Transverse colon (tissue), 4 donors: ENCODE data around the gene APLP2. TPM values are rescaled to one million over a fixed set of nuclear protein-coding genes. Genes with fewer than 3 reads are reported as not detected.
"Not testable (repeated sequence)": the region's sequence is repeated elsewhere in the genome, so short reads cannot be mapped to it uniquely, and the experiment has no call there.

Experiments used
- DNase-seq: peaks from one replicate; pipeline ENCODE4 v3.0.0-alpha.2; 2019
- H3K27ac ChIP-seq, 4 donors: fragments of 200-600 bp; sonication (generic); 2 replicates each; pipeline ENCODE4 v1.5.1; 2016 to 2018; ENCODE audit warnings: inconsistent platforms in 4 of 4
- H3K27me3 ChIP-seq: fragments of 200-600 bp; sonication (generic); 2 replicates; pipeline ENCODE4 v1.5.1; 2017; ENCODE audit warnings: inconsistent platforms
- H3K36me3 ChIP-seq, 4 donors: fragments of 200-600 bp; sonication (generic); 2 replicates each; pipeline ENCODE4 v1.5.1; 2017 to 2019; ENCODE audit warnings: inconsistent platforms in 4 of 4
- H3K4me1 ChIP-seq, 4 donors: fragments of 200-600 bp; sonication (generic); 2 replicates each; pipeline ENCODE4 v1.5.1; 2017 to 2020; ENCODE audit warnings: inconsistent platforms in 4 of 4
- H3K4me3 ChIP-seq, 4 donors: fragments of 200-600 bp; sonication (generic); 1 replicate in 1 of 4; 2 replicates in 3 of 4; pipeline versions ENCODE4 v1.5.1 to v1.6.1; 2017 to 2019; ENCODE audit warnings: inconsistent platforms in 4 of 4
- H3K9me3 ChIP-seq, 2 donors: fragments of 200-600 bp; sonication (generic); 2 replicates each; pipeline ENCODE4 v1.5.1; 2017 to 2019; ENCODE audit warnings: inconsistent platforms in 2 of 2
- EP300 ChIP-seq: sonication (generic); formaldehyde crosslinking; IDR thresholded peaks from one replicate; pipeline ENCODE4 v1.6.1; 2017; ENCODE audit warnings: antibody characterized with exemption, low read depth
- POLR2A ChIP-seq: fragments of 450-650 bp; IDR thresholded peaks from one replicate; pipeline ENCODE4 v1.6.1; 2016; ENCODE audit warnings: antibody characterized with exemption, mild to moderate bottlenecking, moderate library complexity
- POLR2AphosphoS5 ChIP-seq, 3 donors: sonication (generic); formaldehyde crosslinking; IDR thresholded peaks; one replicate each; pipeline ENCODE4 v1.6.1; 2016; ENCODE audit warnings: antibody characterized with exemption in 3 of 3
- WGBS, 2 donors: methylation state at CpG; one replicate each; pipeline ENCODE4 v1.1.5; 2018; ENCODE audit warnings: low coverage in 1 of 2; 5-methylcytosine and 5-hydroxymethylcytosine counted together
- in situ Hi-C, 4 donors: fragments of 200-750 bp; cut with MboI; loops; one replicate each; pipeline versions ENCODE4 v1.15.0 to v1.15.1; 2017; ENCODE audit warnings: low sequenced_read_pairs in 3 of 4, low pct_ligation_motif_present in 1 of 4, low pct_unique_long_range_greater_than_20kb in 1 of 4
- intact Hi-C: fragments of 100-400 bp; cut with DNase I; formaldehyde crosslinking; loops from one replicate; pipeline ENCODE4 v1.15.1; 2023; ENCODE audit warnings: low total_unique reads
- total RNA-seq, 4 donors: library from RNA; depleted of rRNA; stranded (reverse); fragments of >200 nt; gene quantifications; one replicate each; pipeline ENCODE4 v1.1.0, GENCODE V29; 2016
- TF ChIP-seq, protein P1 (sequence below), 5 experiments: fragments of 200-600 bp in 3 of 5; fragments of 450-650 bp in 2 of 5; sonication (generic) in 3 of 5; IDR thresholded peaks; 1 replicate in 2 of 5; 2 replicates in 3 of 5; pipeline ENCODE4 v1.5.1; 2016 to 2017; ENCODE audit warnings: antibody characterized with exemption in 5 of 5, inconsistent platforms in 3 of 5, mild to moderate bottlenecking in 2 of 5, moderate library complexity in 1 of 5

The APLP2 gene
- total RNA-seq, 4 donors from 2014 or later: 191 to 618 (median 396) TPM

DNA sequence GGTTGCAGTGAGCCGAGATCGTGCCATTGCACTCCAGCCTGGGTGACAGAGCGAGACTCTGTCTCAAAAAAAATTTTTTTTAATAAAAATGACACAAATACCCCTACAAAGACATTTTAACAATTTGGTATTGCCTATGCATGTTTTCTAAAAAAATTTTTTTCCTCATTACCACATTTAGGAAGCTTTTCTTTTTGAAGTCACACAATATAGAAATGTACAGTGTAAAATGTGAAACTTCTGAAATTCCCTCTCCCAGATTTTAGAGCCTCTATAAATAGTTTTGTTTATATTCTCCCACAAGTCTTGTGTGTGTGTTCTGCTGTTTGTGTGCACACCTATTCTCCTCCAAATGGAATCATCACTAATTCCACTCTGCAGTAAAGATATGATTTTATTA is 97.5 kb downstream of the APLP2 start:
- Histone ChIP-seq H3K27me3 (no peaks in the 10 kb centered on the region), H3K4me1 (peaks cover 19 to 96% (median 91%) of the 10 kb centered on the region in 4 donors), H3K4me3 (no peak overlapping the region), H3K9me3 (no peaks in the 10 kb centered on the region), H3K27ac (peak overlapping the region; percentile 84 to 96 (median 93)), H3K36me3 (no peaks in the 10 kb centered on the region)
- WGBS, 2 donors: 89 to 100% methylated on average over 1 to 3 of the region's 3 CpGs
- intact Hi-C loops: no loop called here
- no peak for DNase-seq
- in situ Hi-C loops: no loop called here
- no peak for TF ChIP-seq POLR2A
- TF ChIP-seq, protein P1, sequence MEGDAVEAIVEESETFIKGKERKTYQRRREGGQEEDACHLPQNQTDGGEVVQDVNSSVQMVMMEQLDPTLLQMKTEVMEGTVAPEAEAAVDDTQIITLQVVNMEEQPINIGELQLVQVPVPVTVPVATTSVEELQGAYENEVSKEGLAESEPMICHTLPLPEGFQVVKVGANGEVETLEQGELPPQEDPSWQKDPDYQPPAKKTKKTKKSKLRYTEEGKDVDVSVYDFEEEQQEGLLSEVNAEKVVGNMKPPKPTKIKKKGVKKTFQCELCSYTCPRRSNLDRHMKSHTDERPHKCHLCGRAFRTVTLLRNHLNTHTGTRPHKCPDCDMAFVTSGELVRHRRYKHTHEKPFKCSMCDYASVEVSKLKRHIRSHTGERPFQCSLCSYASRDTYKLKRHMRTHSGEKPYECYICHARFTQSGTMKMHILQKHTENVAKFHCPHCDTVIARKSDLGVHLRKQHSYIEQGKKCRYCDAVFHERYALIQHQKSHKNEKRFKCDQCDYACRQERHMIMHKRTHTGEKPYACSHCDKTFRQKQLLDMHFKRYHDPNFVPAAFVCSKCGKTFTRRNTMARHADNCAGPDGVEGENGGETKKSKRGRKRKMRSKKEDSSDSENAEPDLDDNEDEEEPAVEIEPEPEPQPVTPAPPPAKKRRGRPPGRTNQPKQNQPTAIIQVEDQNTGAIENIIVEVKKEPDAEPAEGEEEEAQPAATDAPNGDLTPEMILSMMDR (IDR thresholded peaks at IDR 0.05): no peak
- TF ChIP-seq POLR2AphosphoS5 (IDR thresholded peaks at IDR 0.05): no peak
- TF ChIP-seq EP300: no peak

DNA sequence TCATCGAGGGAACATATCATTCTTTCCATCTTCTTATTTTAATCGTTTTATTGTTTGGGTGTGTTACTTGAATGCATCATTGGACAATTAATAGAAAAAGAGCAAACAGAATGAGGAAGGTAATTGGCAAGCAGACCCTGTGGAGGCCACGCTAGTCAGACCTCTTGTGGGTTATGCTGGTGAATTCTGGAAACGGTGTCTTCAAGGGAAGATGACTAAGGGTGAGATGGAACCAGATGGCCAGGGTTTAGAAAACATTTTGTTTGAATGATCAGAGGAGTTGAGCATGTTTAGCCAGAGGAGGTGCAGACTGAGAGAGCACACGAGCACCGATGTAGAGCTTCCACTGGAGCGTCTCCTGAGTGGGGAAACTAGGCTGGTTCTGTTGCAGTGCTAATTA is 98.4 kb downstream of the APLP2 start:
- Histone ChIP-seq H3K27ac (peak overlapping the region; percentile 84 to 96 (median 93)), H3K36me3 (no peaks in the 10 kb centered on the region), H3K27me3 (no peaks in the 10 kb centered on the region), H3K4me1 (peaks cover 21 to 96% (median 90%) of the 10 kb centered on the region in 4 donors), H3K4me3 (no peak overlapping the region), H3K9me3 (no peaks in the 10 kb centered on the region)
- intact Hi-C loops: no loop called here
- DNase-seq: peak; percentile 9
- no peak for TF ChIP-seq EP300
- no peak for TF ChIP-seq POLR2AphosphoS5 (IDR thresholded peaks at IDR 0.05)
- in situ Hi-C loops: no loop called here
- 48 to 49% methylated on average over 5 to 7 of the region's 7 CpGs for WGBS, 2 donors

DNA sequence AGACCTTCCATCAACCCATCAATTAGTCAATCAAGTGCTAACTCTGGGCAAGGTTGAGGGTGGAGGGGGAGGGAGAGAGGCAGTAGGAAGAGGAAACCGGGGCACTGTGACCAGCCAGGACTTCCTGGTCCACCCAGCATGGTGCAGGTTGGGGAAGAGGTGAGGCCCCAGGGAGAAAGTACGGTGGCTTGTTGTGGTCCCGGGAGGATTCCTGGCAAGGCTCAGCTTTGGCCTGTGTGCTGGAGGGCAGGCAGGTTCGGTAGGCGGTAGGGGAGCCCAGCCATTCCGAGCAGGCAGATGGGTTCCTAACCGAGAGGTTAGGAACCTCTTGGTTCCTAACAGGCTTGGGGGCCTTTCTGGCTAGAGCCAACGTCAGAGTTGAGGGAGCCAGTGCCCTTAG is 100.7 kb downstream of the APLP2 start:
- Histone ChIP-seq H3K27ac (peak overlapping the region; percentile 73 to 96 (median 93)), H3K4me3 (no peak overlapping the region), H3K36me3 (no peaks in the 10 kb centered on the region), H3K4me1 (peaks cover 21 to 75% (median 73%) of the 10 kb centered on the region in 4 donors), H3K9me3 (no peaks in the 10 kb centered on the region), H3K27me3 (no peaks in the 10 kb centered on the region)
- DNase-seq: no peak
- 51% methylated on average over 8 of the region's 8 CpGs; no CpG with 5 or more reads in 1 of the 2 donors for WGBS, 2 donors
- TF ChIP-seq, protein P1 (IDR thresholded peaks at IDR 0.05): no peak
- no peak for TF ChIP-seq EP300
- no peak for TF ChIP-seq POLR2AphosphoS5 (IDR thresholded peaks at IDR 0.05)
- no peak for TF ChIP-seq POLR2A
- in situ Hi-C loops: no loop called here
- intact Hi-C loops: no loop called here

DNA sequence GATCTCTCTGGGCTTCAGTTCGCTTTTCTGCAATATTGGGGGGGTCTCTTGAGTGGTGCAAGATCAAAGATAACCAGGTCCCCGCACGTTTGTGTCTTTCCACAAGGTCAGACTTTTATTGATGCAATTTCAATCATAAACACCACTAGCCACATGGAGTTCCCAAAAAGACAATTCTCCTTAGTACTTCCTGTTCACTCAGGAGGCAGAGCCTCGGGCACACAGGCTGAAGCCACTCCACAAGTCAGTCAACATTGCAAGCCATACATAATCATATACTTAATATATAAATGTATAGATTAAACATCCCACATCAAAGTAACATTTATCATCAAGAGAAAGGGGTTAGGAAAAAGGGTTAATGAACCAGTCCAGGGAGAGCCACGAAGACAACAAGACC is 101.8 kb downstream of the APLP2 start:
- Histone ChIP-seq H3K27me3 (no peaks in the 10 kb centered on the region), H3K4me1 (peaks cover 21 to 75% (median 65%) of the 10 kb centered on the region in 4 donors), H3K9me3 (no peaks in the 10 kb centered on the region), H3K27ac (peak overlapping the region; percentile 73 to 96 (median 93)), H3K4me3 (no peak overlapping the region), H3K36me3 (no peaks in the 10 kb centered on the region)
- WGBS, 2 donors: 30 to 40% methylated on average over 3 to 5 of the region's 5 CpGs
- intact Hi-C loops (no loop called here), in situ Hi-C loops (no loop called here)
- no peak for DNase-seq
- no peak for TF ChIP-seq EP300
- peak in 1 of 3 donors; percentile 33 for TF ChIP-seq POLR2AphosphoS5 (IDR thresholded peaks at IDR 0.05)
- no peak for TF ChIP-seq POLR2A
- TF ChIP-seq, protein P1 (IDR thresholded peaks at IDR 0.05): no peak

DNA sequence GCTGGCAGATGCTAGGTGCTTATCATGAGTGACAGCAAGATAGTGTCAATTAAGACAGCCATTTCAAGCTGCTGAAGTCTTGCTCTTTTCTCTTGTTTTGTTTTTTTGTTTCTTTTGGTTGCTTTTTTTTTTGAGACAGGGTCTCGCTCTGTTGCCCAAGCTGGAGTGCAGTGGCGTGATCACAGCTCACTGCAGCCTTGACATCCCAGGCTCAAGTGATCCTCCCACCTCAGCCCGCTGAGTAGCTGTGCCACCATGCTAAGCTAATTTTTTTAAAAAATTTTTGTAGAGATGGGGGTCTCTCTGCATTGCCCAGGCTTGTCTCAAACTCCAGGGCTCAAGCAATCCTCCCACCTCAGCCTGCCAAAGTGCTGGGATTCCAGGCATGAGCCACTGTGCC is 102.3 kb downstream of the APLP2 start:
- H3K4me3 ChIP-seq, DNase-seq, H3K36me3 ChIP-seq, H3K27me3 ChIP-seq, in situ Hi-C loops, H3K9me3 ChIP-seq, intact Hi-C loops: not testable (repeated sequence)
- WGBS, 2 donors: 64 to 86% methylated on average over 3 of the region's 3 CpGs
- H3K4me1 ChIP-seq: peaks cover 21 to 72% (median 61%) of the 10 kb centered on the region in 4 donors
- H3K27ac ChIP-seq: peak overlapping the region; percentile 73 to 96 (median 93)
